Immature natural killer cell (primary cell): Measurements from ENCODE around the gene DNAI1. TPM values are rescaled to one million over a fixed set of nuclear protein-coding genes. Genes with fewer than 3 reads are reported as not detected.
A peak's percentile ranks its signal among the peaks of the same experiment; 100 is the strongest.

ENCODE experiments used
- DNase-seq, 3 donors: peaks; one replicate each; pipeline ENCODE4 v3.0.0; 2022; ENCODE audit warnings: mixed read lengths in 1 of 3
- H3K27ac Mint-ChIP-seq, 6 donors: one replicate each; pipeline ENCODE4 v1.8.0; 2020; ENCODE audit warnings: mixed read lengths in 6 of 6, mild to moderate bottlenecking in 5 of 6, inconsistent platforms in 4 of 6, moderate library complexity in 3 of 6
- H3K27me3 Mint-ChIP-seq, 3 donors: one replicate each; pipeline ENCODE4 v1.8.0; 2020 to 2021; ENCODE audit warnings: low read depth in 3 of 3, mild to moderate bottlenecking in 3 of 3, mixed read lengths in 3 of 3, moderate library complexity in 3 of 3, inconsistent platforms in 1 of 3
- H3K36me3 Mint-ChIP-seq, 3 donors: one replicate each; pipeline ENCODE4 v1.8.0; 2020; ENCODE audit warnings: mixed read lengths in 3 of 3, inconsistent platforms in 2 of 3, mild to moderate bottlenecking in 2 of 3
- H3K4me1 Mint-ChIP-seq, 2 donors: one replicate each; pipeline ENCODE4 v1.8.0; 2020; ENCODE audit warnings: inconsistent platforms in 2 of 2, mild to moderate bottlenecking in 2 of 2, mixed read lengths in 2 of 2, moderate library complexity in 1 of 2
- H3K4me3 Mint-ChIP-seq, 5 donors: one replicate each; pipeline ENCODE4 v1.8.0; 2020; ENCODE audit warnings: mild to moderate bottlenecking in 5 of 5, mixed read lengths in 5 of 5, inconsistent platforms in 3 of 5, moderate library complexity in 3 of 5
- H3K9me3 Mint-ChIP-seq, 6 donors: one replicate each; pipeline ENCODE4 v1.8.0; 2020; ENCODE audit warnings: mild to moderate bottlenecking in 6 of 6, mixed read lengths in 6 of 6, inconsistent platforms in 4 of 6, moderate library complexity in 3 of 6
- polyA plus RNA-seq, 3 donors: library from polyadenylated mRNA; unstranded; fragments of 300-500 nt; fragmentation: Illumina TruSeq; gene quantifications; one replicate each; pipeline ENCODE4 v1.2.3, GENCODE V29; 2021

The DNAI1 gene
- polyA plus RNA-seq, 3 donors from 2014 or later, result not detected

DNA sequence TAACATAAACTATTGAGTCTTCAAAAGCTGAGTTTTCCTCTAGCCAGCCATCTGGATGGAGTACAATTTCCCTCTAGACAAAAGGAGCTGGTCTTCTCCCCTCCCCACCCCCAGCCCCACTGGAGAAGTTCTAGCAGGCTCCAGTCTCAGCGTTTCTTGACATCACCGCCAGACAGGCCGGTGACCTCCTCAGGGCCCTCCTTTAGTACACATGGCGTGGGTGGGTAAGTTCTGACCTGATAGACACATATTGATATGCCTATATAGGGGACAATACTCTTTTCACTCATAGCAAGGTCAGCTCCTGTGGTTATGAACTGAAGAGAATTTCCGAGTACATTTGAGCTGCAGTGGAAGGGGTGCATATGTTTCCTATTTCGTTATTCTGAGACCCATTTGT lies 27.2 kb downstream of the DNAI1 start:
- Mint-ChIP-seq H3K4me1 (no peaks in the 10 kb centered on the region), H3K27ac (no peak overlapping the region), H3K36me3 (no peaks in the 10 kb centered on the region), H3K27me3 (peaks cover 6% of the 10 kb centered on the region in 3 donors), H3K9me3 (no peaks in the 10 kb centered on the region), H3K4me3 (no peak overlapping the region)
- no peak for DNase-seq

DNA sequence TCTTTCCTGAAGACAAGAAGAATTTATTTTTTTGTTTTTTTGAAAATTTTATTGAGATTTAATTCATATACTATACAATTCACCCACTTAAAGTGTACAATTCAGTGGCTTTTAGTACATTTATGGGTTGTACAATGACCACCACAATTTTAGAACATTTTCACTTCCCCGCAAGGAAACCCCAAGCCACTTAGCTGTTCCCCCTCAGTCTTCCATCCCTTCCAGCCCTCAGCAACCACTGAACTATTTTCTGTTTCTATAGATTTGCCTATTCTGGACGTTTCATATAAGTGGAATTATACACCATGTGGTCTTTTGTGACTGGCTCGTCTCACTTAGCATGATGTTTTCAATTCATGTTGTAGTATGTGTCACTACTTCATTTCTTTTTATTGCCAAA lies 28.0 kb downstream of the DNAI1 start:
- DNase-seq, result no peak
- Mint-ChIP-seq H3K9me3 (no peaks in the 10 kb centered on the region), H3K4me3 (no peak overlapping the region), H3K36me3 (no peaks in the 10 kb centered on the region), H3K4me1 (no peaks in the 10 kb centered on the region), H3K27me3 (peaks cover 6% of the 10 kb centered on the region in 3 donors), H3K27ac (no peak overlapping the region)

DNA sequence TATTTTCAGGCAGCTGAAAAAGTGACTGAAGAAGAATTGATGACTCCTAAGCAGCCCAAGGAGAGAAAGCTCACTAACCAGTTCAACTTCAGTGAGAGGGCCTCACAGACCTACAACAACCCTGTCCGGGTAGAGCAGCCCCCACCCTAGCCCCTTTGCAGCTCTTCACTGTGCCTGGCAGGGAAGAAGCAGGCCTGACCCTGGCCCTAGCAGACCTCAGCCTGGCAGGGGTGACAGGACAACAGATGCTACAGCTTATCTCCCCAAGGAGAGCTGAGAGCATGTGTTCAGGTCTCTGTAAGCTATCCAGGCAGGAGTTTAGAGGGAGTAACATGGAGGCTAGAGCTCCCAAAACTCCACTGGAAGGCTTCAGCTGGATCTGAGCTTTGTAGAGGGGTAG lies 31.8 kb downstream of the DNAI1 start:
- H3K36me3 Mint-ChIP-seq, result no peaks in the 10 kb centered on the region
- H3K4me3 Mint-ChIP-seq, result no peak overlapping the region
- H3K27me3 Mint-ChIP-seq, result peaks cover 5 to 6% (median 6%) of the 10 kb centered on the region in 3 donors
- H3K4me1 Mint-ChIP-seq, result no peaks in the 10 kb centered on the region
- H3K27ac Mint-ChIP-seq, result no peak overlapping the region
- no peak for DNase-seq
- H3K9me3 Mint-ChIP-seq, result no peaks in the 10 kb centered on the region

DNA sequence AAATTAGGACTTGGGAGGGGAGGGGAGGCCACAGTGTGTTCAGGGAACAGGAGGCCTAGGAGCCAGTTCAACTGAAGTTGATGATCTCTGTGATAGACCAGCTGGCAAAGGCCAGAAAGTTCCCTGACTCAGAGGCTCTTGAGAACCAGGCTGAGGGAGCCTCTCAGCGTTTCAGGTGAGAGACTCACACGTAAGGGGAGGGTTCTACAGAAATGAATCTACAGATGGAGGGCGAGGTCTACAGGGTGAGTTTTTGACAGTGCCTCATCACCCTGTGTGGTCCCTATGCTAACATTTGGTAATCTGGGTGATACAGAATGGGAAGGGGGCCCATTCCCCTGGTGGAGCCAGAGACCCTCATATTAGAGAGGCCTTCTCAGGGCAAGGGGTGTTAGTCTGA lies 32.2 kb downstream of the DNAI1 start:
- H3K27ac Mint-ChIP-seq, result no peak overlapping the region
- no peaks in the 10 kb centered on the region for H3K4me1 Mint-ChIP-seq
- H3K9me3 Mint-ChIP-seq, result no peaks in the 10 kb centered on the region
- H3K36me3 Mint-ChIP-seq, result no peaks in the 10 kb centered on the region
- DNase-seq, result no peak
- H3K4me3 Mint-ChIP-seq, result no peak overlapping the region
- H3K27me3 Mint-ChIP-seq, result peaks cover 5 to 6% (median 6%) of the 10 kb centered on the region in 3 donors

DNA sequence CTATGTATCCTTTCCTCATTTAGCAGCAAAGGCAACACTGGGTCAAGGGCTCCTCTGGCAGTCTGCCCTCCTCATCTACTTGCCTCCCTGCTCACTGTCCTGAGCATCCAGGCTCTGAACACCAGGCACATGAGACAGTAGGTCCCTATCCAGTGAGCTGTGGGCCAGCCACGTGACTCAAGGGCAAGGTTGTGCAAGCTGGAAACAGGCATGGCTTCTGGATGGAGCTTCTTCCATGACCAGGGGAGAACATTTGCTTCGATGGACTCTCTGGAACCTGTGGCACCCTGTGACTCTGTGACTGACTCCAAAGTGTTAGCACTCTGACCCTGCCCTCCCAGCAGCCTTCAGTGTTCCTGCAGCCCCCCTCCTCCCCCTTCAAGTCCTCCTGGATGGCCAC lies 33.0 kb downstream of the DNAI1 start:
- no peak for DNase-seq
- no peaks in the 10 kb centered on the region for H3K36me3 Mint-ChIP-seq
- H3K9me3 Mint-ChIP-seq, result no peaks in the 10 kb centered on the region
- peaks cover 5 to 6% (median 6%) of the 10 kb centered on the region in 3 donors for H3K27me3 Mint-ChIP-seq
- H3K27ac Mint-ChIP-seq, result no peak overlapping the region
- no peak overlapping the region for H3K4me3 Mint-ChIP-seq
- H3K4me1 Mint-ChIP-seq, result no peaks in the 10 kb centered on the region

DNA sequence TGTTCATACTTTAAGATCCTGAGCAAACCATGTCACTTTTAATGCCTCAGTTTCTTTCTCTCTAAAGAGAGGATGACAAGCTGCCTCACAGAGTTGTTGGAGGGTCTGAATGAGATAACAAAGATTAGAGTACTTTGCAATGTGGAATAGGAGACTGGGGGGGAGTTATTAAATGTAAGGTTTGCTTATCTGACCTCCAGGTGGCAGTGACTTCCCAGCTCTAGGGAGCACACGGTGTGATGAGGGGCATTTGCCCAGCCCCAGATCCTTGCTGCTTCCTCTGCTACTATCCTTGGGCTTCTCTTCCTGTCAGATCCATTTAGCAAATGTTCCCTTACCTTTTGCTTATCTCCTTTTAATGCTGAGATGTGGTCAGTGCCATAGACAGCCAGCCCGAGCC lies 33.4 kb downstream of the DNAI1 start:
- no peaks in the 10 kb centered on the region for H3K36me3 Mint-ChIP-seq
- H3K27ac Mint-ChIP-seq, result no peak overlapping the region
- H3K27me3 Mint-ChIP-seq, result peaks cover 5 to 6% (median 5%) of the 10 kb centered on the region in 3 donors
- no peak overlapping the region for H3K4me3 Mint-ChIP-seq
- no peaks in the 10 kb centered on the region for H3K9me3 Mint-ChIP-seq
- DNase-seq, result no peak
- H3K4me1 Mint-ChIP-seq, result no peaks in the 10 kb centered on the region

DNA sequence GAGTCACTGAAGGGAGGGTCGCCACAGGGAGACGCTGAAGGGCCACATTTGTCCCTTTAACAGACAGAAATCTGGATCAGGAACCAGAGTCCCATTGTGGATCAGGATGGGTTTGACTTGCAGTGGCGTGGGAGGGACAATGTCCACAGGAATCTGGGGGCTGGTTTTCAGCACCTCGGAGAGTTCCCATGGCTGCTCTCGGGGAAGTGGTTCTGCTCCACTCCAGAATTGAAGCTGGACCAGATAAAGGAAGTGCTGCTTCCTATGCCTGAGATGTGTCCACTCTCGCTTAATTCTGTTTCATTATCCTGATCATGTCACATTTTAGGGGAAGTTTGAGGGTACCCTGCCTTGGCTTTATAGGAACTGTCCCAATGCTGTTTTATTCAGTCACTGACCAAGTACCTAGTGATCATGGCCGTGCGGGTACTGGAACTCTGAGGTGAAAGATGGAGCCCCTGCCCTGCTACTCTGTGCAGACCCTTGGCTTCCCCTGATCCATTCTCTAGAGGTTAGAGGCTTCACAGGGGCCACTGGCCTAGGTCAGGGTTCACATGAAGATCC lies 35.4 kb downstream of the DNAI1 start:
- no peak overlapping the region for H3K27ac Mint-ChIP-seq
- peaks cover 0 to 2% (median 0%) of the 10 kb centered on the region in 6 donors for H3K9me3 Mint-ChIP-seq
- peak; percentile 9 to 19 (median 15) for DNase-seq
- no peaks in the 10 kb centered on the region for H3K4me1 Mint-ChIP-seq
- no peak overlapping the region for H3K4me3 Mint-ChIP-seq
- peaks cover 2 to 4% (median 4%) of the 10 kb centered on the region in 3 donors for H3K27me3 Mint-ChIP-seq
- no peaks in the 10 kb centered on the region for H3K36me3 Mint-ChIP-seq

DNA sequence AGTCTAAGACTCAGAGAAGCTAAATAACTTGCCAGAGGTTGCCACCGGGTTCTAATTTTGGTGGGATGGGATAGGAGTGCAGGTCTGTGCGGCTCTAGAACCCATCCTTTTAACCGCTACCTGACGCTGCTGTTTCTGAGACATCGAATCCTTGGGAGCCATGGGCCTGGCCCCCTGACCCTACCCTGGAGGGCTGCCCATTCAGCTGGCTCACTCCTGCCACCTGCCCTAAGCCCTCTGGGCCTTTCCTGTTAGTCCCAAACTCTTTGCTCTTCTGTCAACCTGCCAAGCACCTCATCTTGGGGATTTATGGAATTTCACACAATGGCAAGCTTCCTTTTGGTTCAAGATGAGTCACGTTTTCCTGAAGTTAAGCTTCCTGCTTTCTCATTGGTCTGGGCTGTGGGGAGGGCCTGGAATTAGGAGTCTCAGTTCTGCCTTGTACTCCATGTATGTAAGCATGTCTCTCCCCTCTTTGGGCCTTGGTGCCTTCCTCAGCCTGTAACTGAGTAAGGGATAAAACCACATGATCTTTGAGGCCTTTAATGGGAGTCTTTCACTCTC lies 37.6 kb downstream of the DNAI1 start:
- no peak for DNase-seq
- Mint-ChIP-seq H3K9me3 (peaks cover 0 to 2% (median 0%) of the 10 kb centered on the region in 6 donors), H3K4me1 (no peaks in the 10 kb centered on the region), H3K4me3 (no peak overlapping the region), H3K27me3 (peaks cover 2 to 5% (median 4%) of the 10 kb centered on the region in 3 donors), H3K27ac (no peak overlapping the region), H3K36me3 (no peaks in the 10 kb centered on the region)

DNA sequence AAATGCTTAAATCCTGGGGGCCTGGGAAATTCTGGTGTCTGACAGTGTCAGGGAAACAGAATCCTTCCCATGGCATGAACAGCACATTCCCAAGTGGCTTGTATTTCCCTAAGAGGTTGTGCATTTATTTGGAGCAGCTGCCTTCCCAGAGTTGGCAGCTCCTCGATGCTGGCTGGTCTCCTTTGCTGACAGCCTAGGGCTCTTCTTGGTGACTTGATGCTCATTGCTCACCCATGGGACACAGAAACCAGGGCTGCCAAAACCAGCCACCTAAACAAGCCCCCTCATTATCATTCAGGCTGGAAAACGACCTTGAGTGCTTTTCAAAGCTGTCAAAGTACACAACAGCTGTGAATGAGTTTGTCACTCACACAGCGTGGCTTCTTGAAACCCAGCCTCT lies 39.9 kb downstream of the DNAI1 start:
- Mint-ChIP-seq H3K4me1 (no peaks in the 10 kb centered on the region), H3K4me3 (no peak overlapping the region), H3K27ac (no peak overlapping the region), H3K27me3 (peaks cover 2 to 5% (median 4%) of the 10 kb centered on the region in 3 donors), H3K36me3 (no peaks in the 10 kb centered on the region), H3K9me3 (peaks cover 0 to 2% (median 0%) of the 10 kb centered on the region in 6 donors)
- DNase-seq, result no peak

DNA sequence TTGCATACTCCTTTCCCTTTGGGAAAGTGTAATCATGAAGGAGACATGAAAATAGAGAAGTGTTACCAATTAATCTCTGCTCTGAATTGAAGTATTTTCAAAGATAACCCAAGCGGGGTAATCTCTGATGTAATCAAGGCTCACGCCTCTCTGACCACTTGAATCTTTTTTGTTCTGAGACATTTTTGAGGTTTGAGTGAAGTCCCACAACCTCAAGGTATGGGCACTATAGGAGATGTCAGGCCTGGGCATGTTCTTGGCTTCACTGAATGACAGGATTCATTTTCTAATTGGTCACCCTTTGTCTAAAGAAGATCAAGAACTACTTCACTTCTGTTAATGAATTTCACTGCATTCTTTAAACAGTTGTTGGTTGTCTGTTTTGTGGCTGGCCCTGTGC lies 40.5 kb downstream of the DNAI1 start:
- Mint-ChIP-seq H3K4me3 (no peak overlapping the region), H3K27ac (no peak overlapping the region), H3K36me3 (no peaks in the 10 kb centered on the region), H3K4me1 (no peaks in the 10 kb centered on the region), H3K9me3 (peaks cover 0 to 2% (median 0%) of the 10 kb centered on the region in 6 donors), H3K27me3 (peaks cover 2 to 5% (median 4%) of the 10 kb centered on the region in 3 donors)
- DNase-seq, result no peak

DNA sequence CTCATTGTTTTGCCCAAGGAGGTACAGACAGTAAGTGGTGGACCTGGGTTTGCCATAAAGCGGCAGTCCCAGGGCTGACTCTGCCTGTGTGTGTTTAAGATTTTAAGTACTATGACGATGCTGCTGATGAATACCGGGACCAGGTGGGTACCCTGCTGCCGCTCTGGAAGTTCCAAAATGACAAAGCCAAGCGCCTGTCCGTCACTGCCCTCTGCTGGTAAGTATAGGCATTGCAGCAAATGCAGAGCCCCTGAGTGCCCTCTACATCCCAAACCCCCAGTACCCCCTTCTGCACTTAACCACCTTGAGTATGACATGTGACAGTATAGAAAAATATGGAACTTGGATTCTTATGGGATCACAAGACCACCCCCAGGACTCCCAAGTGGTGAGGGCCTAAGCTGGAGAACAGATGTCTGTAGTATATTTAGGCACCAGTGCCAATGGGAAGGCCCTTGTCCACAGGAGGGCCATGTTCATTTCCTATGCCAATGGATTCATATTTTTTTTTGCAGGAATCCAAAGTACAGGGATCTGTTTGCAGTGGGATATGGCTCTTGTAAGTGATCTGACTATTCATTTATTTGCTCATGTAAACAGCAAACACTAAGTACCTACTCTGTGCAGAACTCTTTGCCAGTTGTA lies 42.1 kb downstream of the DNAI1 start:
- peak; percentile 55 to 62 (median 56) for DNase-seq
- Mint-ChIP-seq H3K27me3 (peaks cover 5 to 7% (median 5%) of the 10 kb centered on the region in 3 donors), H3K4me3 (no peak overlapping the region), H3K9me3 (peaks cover 0 to 2% (median 0%) of the 10 kb centered on the region in 6 donors), H3K27ac (no peak overlapping the region), H3K36me3 (no peaks in the 10 kb centered on the region), H3K4me1 (no peaks in the 10 kb centered on the region)

DNA sequence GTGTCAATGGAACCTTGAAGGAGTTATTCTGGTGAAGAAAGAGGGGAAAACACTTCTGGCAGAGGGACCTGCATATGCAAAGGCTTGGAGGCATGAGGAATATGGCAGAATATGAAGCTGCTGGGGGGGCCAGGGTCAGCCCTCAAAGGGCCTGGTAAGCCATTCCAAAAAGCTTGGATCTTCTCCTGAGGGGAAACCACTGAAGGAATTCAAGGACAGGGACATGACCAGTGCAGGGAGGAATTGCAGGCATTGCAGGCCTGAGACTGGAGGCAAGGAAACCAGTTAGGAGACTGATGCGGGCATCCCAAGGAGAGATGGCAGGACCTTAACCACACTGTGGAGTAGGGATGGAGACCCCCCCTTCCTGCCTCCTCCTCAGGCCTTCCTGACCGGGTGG lies 42.8 kb downstream of the DNAI1 start:
- Mint-ChIP-seq H3K4me3 (no peak overlapping the region), H3K27me3 (peaks cover 5 to 7% (median 5%) of the 10 kb centered on the region in 3 donors), H3K9me3 (peaks cover 0 to 2% (median 0%) of the 10 kb centered on the region in 6 donors), H3K4me1 (no peaks in the 10 kb centered on the region), H3K36me3 (no peaks in the 10 kb centered on the region), H3K27ac (no peak overlapping the region)
- no peak for DNase-seq

DNA sequence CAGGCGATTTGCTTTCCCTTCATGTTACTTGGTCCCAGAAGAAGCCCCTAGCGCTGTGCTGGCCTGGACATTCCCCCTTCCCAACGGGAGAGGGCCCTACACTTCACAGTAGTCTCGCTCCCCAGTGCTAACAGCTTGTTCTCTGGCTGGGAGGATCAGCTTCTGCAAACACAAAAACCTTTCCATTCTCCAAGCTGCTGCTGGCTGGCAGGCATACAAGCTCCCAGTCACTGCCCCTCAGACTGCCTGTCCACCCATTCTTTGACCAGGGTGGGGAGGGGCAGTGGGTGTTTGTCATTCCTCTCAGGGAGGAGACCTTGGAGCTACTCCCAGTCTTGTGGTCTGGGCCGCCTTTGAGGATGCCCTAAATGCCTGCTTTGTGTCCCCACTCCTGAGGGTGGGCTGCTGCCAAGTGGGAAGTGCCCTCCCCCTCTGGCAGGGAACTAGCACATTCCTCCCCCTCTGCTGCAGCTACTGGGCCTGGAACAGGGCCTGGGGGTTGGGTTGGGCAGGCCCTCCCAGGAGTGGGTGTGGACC lies 43.4 kb downstream of the DNAI1 start:
- DNase-seq, result no peak
- peaks cover 5 to 7% (median 5%) of the 10 kb centered on the region in 3 donors for H3K27me3 Mint-ChIP-seq

DNA sequence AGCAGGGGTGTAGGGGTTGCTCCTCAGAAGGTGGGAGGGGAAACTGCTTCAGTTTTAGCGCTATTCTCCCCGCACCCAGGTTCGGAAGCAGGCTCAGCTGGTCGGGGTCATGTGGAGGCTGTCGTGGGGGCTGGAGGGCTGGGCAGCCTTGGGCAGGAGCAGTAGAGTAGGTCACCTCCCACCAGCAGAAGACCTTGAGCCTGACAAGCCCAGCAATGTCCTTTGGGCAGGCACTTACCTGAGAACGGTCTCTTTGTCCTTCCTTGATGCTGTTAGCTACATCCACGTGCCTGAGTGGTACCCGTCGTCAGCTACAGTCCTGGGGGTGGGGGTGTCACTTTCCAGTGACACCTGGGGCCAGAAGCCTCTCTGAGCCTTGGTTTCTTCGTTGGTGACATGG lies 43.9 kb downstream of the DNAI1 start:
- H3K4me1 Mint-ChIP-seq, result no peaks in the 10 kb centered on the region
- H3K9me3 Mint-ChIP-seq, result peaks cover 0 to 2% (median 0%) of the 10 kb centered on the region in 6 donors
- H3K27me3 Mint-ChIP-seq, result peaks cover 5 to 7% (median 5%) of the 10 kb centered on the region in 3 donors
- no peak overlapping the region for H3K27ac Mint-ChIP-seq
- no peak for DNase-seq
- no peak overlapping the region for H3K4me3 Mint-ChIP-seq
- no peaks in the 10 kb centered on the region for H3K36me3 Mint-ChIP-seq

More for the DNA sequence above, 43.4 kb downstream of the DNAI1 start:
- Mint-ChIP-seq H3K9me3 (peaks cover 0 to 2% (median 0%) of the 10 kb centered on the region in 6 donors), H3K27ac (no peak overlapping the region), H3K4me1 (no peaks in the 10 kb centered on the region), H3K36me3 (no peaks in the 10 kb centered on the region), H3K4me3 (no peak overlapping the region)
